CD4-positive, alpha-beta T cell treated with Interleukin-12 subunit alpha and Interleukin-12 subunit beta, for 1 hour (primary cell): ENCODE results near the gene KLHDC8A.

Experiments
- DNase-seq: peaks from one replicate; pipeline ENCODE4 v3.0.0-alpha.2; 2020

KLHDC8A gene

GRCh38 chr1:205294175-205294917 lies 62.4 kb downstream of the KLHDC8A start:
- DNase-seq = no peak

- no peak for DNase-seq
Measured at GRCh38 chr1:205293350-205294074, 63.2 kb downstream of the KLHDC8A start.

- no peak for DNase-seq
Measured at GRCh38 chr1:205291596-205291995, 65.1 kb downstream of the KLHDC8A start.

GRCh38 chr1:205287767-205288559 lies 68.8 kb downstream of the KLHDC8A start:
- peak; percentile 91 for DNase-seq

GRCh38 chr1:205287076-205287475 lies 69.6 kb downstream of the KLHDC8A start:
- no peak for DNase-seq

GRCh38 chr1:205286335-205286950 lies 70.3 kb downstream of the KLHDC8A start:
- peak; percentile 79 for DNase-seq
